GM21786 (cell line): ENCODE data around the gene NUS1.
"Not testable (repeated sequence)": the region's sequence is repeated elsewhere in the genome, so short reads cannot be mapped to it uniquely, and the experiment has no call there.

ENCODE experiments used
- ATAC-seq: cut with Tn5 transposase; IDR thresholded peaks from one replicate; pipeline ENCODE4 v1.9.1; 2021; ENCODE audit not compliant: unreplicated experiment

Gene NUS1

DNA sequence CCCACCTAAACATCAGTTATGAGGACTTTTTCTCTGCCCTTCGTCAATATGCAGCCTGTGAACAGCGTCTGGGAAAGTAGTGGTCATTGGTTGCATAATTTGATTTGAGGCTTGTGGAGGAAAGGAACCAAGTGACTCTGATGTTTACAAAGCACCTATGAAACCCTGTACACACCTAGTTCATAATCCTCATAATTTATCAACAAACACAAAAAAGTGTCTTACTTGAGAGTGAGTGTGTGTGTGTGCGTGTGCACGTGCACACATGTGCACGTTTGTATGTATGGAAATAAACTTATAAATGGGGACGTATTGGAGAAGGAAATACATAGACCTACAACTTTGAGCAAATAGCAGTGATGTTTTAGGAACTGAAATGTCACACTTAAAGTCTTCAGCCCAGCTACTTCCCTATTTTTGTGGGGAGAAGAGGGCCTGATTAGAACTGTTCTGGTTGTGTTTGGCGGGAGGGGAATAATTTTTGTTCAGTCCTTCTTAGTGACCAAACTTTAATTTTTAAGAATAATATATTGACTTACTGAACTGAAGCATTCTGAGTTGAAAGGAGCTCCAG, 31.8 kb downstream of the NUS1 start:
- ATAC-seq, result not testable (repeated sequence)

DNA sequence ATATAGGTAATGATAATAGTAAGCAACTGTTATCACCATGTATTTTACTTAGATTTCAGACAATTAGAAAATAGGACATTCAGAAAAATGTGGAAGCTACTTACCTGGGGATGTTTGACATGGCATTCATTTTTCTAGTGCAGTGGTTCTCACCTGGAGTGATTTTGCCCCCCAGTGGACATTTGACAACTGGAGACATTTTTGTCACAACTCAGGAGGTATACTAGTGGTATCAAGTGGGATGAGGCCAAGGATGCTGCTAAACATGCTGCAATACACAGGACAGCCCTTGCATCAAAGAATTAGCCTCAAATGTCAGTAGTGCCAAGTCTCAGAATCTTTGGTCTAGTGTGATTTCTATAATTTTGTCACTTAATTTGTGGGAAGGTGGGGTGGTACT, 36.1 kb downstream of the NUS1 start:
- no peak for ATAC-seq

DNA sequence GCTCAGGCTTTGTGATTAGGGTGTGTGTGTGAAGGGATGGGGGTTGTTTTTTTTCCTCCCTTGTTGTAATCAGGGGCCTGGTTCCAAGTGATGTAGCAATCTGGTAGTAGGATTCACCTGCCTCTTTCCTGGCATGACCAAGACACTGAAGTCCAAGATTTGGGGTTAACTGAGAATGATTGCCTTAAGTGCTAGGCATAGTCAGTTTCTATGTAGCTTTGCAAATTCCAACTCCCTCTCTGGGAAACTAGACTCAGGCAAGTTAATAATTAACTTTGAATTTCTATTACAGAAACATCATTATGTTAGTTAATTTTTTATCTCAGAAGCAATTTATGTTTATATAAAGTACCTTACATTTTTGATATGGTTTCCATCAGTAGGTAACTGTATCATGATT, 43.6 kb downstream of the NUS1 start:
- no peak for ATAC-seq

DNA sequence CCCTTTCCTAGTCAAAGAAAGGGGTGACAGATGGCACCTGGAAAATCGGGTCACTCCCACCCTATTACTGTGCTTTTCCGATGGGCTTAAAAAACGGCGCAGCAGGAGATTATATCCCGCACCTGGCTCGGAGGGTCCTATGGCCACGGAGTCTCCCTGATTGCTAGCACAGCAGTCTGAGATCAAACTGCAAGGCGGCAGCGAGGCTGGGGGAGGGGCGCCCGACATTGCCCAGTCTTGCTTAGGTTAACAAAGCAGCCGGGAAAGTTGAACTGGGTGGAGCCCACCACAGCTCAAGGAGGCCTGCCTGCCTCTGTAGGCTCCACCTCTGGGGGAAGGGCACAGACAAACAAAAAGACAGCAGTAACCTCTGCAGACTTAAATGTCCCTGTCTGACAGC, 46.3 kb downstream of the NUS1 start:
- not testable (repeated sequence) for ATAC-seq

DNA sequence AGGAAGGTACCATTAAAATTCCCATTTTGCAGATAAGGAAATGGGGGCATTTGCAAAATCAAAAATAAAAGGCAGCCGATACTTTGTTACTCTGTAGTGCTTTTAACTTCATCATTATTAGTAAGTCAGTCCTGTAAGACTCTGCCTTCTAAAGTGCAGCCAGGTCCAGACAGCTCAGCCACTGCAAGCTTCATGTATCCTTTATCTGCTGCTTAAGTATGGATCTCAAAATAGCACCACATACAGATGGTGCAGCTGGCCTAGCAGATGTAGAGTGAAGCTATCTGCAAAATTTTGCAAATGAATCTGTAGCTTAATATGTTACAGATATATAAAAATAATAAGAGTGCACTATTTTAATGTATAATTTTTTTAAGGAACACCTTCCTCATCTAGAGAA, 53.4 kb downstream of the NUS1 start:
- no peak for ATAC-seq

DNA sequence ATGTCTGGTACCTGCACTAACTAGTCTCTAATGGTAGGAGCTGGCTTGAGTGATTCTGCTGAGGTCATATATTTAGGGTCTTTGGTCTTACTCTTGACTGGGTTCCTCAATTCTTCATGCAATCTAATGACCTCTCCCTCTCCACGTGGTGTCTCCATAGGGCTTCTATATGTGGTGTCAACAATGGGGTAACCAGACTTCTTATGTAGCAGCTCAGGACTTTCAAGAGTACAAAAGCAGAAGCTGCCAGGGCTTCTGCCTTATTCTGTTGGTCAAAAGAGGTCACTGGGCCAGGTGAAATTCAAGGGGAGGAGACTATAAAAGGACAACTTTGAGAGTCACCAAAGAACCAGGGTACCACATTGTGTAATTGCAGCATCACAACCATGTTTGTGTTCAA, 54.3 kb downstream of the NUS1 start:
- ATAC-seq, result no peak

DNA sequence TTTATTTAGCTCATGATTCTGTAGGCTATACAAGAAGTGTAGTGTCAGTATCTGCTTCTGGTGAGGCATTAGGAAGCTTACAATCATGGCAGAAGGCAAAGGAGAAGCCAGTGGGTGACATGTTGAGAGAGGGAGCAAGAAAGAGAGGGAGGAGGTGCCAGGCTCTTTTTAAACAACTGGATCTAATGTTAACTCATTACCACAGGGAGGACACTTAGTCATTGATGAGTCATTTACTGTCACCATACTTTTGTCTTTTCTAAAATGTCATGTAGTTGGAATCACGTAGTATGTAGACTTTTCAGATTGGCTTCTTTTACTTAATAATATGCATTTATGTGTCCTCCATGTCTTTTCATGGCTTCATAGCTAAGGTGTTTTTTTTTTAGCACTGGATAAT, 58.1 kb downstream of the NUS1 start:
- ATAC-seq, result no peak

DNA sequence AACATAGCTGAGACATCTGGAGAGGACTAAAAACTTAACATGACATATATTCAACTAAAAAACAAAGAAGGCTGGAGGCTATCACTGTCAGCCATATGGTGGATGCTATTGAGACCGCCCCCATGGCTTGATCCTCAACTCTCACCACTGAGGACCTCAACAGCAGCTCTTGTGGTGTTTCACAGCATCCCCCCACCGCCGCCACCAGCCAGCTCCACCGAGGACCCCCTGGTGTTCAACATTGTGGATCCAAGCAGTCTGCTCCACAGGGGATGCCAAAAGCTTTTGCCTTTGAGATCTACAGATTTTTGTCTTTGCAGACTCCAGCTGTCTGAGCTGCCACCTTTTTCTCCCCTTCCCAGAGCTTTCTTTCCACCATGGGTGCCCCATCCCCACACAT, 64.6 kb downstream of the NUS1 start:
- ATAC-seq, result no peak

DNA sequence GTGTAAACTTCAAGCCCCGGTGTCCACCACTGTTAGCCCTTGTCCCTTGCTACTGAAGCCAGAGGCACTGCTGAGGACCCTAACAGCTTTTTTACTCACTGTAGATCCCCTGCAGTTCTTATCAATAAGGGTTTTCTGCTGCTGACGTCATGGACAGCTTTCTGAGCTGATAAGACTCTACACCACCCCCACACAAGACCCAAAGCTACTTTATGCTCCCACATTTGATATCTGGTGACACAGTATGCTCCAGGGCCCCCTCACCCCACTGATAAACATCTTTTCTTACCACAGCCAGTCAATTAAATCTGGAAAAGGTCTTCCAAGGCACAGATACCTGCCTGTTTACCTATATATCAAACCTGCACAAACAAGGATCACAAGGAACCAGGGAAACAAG, 65.3 kb downstream of the NUS1 start:
- ATAC-seq, result no peak

DNA sequence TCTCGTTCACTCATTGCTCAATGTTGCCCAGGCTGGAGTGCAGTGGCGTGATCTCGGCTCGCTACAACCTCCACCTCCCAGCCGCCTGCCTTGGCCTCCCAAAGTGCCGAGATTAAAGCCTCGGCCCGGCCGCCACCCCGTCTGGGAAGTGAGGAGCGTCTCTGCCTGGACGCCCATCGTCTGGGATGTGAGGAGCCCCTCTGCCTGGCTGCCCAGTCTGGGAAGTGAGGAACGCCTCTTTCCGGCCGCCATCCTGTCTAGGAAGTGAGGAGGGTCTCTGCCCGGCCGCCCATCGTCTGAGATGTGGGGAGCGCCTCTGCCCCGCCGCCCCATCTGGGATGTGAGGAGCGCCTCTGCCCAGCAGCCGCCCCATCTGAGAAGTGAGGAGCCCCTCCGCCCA, 75.4 kb downstream of the NUS1 start:
- not testable (repeated sequence) for ATAC-seq
